AG08395 (cell line): ENCODE results near the gene JAKMIP1.
"Not testable (repeated sequence)": the region's sequence is repeated elsewhere in the genome, so short reads cannot be mapped to it uniquely, and the experiment has no call there.

Source experiments
- DNase-seq: peaks from one replicate; pipeline ENCODE4 v3.0.0; 2012; ENCODE audit warnings: mixed read lengths, low spot score

The JAKMIP1 gene

DNA sequence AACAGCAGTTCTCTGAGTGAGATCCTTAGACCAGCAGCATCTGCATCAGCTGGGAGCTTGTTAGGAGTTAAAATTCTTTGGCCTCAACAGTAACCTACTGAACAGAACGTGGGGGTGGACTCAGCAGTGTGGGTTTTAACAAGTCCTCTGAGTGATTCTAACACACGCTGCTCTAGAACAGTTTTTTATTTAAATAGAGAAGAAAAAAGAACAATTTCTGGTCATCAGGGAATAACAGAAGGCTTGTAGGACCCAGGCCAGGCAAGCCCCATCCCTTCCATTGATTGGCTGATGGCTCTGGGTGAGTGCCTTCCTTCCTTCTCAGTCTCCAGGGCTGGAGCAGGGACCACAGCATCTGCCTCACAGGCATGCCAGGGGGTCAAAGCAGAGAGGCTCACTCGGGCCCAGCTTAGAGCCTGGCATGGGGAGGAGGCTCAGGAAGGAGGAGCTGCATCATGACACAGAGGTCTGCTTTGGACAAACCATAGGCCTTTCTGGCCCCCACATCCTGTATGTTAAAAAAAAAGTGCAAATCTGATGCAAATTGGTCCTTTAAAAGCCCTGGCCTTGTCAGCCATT, 56.7 kb downstream of the JAKMIP1 start:
- no peak for DNase-seq

DNA sequence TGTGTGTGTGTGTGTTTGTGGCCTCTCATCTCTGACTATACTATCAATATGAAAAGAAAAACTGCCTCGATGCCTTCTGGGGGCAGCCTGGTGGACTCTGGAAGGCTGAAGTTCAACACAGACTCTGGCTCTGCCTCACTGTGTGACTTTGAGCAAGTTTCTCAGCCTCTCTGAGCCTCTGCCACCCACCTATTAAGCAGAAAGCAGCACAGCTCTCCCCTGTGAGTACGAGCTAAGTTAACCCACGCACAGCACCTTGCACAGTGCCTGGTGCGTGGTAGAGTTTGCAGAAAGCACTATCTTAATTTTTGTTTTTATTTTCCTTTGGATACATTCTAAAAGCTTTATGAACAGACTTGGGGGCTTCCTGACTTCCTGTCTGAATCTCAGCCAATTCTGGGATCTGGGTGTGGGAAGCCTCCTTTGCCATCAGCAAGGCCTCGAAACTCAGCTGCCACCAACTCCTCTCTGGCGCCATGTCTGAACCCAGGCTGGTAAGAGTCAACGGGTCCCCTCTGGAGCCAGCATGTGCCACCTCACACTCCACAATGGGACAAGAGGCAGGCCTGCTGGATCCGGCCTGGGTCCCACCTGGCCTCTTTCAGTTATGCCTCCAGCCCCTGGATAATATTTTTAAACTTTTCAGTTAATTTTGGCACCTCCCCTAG, 57.3 kb downstream of the JAKMIP1 start:
- DNase-seq, result no peak

DNA sequence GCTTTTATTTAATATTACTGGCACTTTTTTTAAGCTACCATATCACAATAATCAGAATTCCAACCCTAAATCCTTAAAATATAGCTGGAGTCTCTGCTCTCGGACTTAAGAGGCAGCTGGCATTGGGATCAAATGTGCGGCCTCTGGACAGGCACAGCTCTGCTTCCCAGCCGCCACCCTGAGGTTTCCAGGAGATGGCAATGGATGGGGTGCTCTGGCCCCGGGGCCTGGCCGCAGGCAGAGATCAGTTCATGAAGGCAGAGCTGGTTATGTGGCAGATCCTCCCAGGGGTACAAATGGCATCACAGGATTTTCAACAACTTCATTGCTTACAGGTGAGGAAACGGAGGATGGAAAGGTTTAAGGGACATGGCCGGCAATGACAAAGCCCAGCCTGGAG, 57.8 kb downstream of the JAKMIP1 start:
- DNase-seq, result no peak

DNA sequence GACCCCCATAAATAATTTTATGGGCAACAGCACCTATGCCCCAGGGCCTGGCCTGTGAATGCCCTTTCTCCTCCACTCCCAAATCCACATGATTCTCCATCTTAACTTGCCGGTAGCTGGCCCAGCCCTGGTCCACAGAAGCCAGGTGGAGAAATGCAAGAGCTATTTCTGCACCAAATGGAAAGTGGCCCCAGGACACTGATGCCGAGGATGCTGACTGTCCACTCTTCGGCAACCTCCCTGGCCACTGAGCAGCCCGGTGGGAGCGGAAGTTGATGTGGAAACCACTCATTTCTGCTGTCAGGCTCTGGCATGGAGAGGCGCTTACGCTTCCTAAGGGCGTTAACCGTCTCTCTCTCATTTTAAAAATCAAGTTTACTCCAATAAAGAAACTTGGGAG, 58.8 kb downstream of the JAKMIP1 start:
- no peak for DNase-seq

DNA sequence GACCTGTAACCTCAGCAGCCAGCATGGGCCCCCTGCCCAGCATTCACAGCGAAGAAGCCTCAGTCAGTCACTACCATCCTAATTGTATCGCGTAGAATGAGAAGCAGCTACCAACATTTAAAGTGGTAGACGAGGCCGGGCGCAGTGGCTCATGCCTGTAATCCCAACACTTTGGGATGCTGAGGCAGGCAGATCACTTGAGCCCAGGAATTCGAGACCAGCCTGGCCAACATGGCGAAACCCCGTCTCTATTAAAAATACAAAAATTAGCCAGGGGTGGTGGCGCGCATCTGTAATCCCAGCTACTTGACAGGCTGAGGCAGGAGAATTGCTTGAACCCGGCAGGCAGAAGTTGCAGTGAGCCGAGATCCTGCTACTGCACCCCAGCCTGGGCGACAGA, 59.3 kb downstream of the JAKMIP1 start:
- DNase-seq, result not testable (repeated sequence)

DNA sequence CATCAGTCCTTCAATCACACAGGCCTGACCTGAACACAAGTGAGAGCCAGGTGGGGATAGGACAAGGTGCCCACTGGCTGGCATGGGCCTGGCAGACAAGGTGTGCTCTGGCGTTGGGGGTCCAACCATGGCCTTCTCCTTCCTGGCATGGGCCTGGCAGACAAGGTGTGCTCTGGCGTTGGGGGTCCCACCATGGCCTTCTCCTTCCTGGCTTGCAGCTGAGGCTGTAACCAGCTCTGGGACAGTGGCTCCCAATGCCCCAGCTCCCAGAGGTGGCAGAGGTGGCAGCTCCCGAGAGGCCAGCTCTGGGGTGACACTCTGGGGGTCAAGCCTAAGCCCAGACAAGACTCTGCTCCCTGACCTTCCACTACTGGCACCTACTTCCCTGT, 62.6 kb downstream of the JAKMIP1 start:
- DNase-seq, result no peak

DNA sequence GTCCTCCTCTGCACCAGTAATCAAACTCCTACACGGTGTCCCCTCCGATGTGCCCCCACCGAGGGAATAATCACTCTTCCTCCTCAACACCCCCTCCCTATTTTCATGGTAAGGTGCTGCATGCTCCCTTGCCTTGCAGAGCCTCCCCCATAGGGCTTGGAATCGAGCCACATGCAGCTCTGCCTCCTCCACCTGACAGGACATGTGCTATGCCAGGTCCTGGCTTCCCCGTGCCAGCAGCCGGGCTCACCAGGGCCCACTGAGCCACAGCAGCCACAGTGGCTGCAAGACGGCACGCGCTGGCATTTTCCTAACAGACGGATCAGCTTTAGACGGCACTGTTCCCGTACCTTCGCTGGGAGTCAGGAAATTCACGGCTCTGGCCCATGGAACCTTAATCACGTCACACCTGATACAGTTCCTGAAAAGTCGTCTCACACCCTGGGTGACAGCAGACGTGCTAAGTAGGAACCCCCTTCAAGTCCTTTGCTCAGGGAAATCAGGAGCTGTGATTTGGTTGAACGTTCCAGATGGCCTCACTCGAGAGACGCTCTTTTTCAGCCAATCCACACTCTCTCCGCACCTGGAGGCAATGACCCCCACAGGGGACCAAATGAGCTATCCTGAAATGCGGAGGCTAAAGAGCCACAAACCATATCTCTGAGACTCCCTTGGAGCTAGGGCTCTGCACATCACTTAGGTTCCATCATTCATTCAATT, 63.2 kb downstream of the JAKMIP1 start:
- no peak for DNase-seq

DNA sequence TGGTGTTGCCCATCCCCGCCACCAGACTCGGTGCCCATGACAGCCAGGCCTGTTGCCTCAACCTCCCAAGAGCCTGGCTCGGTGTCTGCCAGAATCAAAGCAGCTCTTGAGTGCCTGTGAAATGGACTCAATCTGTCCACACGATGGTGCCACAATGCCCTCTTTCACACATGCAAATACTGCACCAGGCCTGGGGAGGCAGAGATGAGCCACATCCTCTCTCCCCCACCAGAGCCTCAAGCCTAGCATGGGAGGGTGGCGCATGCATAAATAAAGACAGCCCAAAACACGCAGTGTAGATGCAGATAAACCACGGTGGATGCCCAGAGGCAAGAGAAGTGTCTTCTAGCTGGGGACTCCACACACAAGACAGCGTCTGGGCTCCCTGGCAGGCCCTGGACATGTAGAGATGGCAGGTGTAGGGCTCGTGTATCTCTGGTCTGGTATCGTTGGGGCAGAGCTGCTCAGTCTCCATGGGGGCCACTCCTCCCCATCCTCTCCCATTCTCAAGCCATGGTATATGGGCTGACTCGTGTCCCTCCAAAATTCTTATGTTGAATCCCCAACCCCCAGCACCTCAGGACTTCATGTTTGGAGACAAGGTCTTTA, 65.6 kb downstream of the JAKMIP1 start:
- no peak for DNase-seq

DNA sequence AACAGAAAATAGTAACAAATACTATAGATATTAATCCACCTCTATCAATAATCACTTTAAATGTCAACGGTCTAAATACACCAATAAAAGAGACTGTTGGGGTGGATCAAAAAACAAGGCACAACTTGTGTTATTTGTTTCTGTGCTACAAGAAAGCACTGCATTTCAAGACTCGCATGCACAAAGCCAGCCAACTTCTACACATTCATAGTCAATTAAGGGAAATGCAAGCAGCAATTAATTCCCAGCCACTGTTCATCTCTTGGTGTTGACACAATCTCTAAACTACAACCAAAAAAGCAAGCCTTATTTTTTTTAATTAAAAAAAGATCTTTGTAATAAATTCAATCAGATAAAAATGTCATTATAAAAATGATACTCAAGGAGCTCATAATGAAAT, 67.6 kb downstream of the JAKMIP1 start:
- no peak for DNase-seq

DNA sequence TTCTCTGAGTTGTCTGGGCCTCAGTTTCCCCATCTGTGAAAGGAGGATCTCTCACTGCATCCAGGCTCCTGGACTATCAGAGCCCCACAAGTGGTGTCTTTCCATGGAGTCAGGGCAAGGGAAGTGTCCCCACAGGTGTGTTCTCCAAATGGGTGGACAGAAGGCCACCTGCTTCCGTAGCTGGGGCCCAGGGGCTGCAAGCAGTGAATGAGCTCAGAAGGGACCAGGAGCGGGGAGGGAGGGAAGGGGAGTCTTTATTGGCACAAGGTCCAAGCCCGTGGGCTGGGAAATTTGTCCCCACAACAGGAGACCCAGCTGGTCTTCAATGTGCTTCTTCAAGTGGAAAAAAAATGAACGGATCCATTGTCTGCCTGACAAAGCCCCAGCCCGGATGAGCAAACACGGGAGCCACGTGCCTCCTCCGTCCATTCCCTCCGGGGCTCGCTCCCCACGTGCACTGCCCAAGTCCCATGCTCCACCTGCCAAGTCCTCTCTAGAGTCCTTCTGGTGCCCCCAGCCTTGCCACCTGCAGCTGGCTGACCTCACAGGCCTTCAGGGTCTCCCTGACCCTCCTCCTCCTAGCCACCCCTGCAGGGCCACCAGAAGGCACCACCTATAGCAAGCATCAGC, 72.0 kb downstream of the JAKMIP1 start:
- no peak for DNase-seq

DNA sequence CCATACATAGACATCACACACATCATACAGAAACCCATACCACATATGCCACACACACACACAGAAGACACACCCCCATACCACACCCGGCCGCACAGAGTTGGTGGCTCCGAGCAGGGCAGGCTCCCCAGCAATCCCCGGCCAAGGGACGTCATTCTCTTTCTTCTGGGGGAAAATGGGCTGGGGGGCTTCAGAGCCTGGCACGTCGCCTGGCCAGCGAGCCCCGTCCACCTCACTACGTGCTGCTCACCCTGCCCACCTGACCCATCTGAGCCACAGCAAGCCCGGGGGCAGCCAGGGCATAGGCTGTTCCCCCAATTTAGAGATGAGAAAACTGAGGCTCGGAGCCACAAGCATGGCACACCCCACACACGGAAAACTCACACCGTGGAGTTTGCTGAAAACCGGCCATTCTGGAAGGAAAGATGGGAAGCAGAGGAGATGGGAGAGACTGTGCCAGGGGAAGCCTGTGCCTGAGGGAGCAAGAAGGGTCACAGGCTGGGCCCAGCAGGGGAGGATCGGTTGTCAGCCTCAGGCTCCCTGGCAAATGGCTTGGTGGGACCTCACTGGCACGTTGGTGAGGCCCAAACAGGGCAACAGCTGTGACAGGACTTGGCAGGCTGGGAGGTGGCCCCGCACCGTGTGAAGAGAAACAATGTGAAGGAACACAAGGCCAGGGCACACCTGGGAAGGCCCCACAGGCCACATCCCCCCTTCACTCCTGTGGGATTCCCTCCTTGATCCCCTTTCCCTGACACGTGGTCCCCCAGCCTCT, 73.2 kb downstream of the JAKMIP1 start:
- DNase-seq, result no peak

DNA sequence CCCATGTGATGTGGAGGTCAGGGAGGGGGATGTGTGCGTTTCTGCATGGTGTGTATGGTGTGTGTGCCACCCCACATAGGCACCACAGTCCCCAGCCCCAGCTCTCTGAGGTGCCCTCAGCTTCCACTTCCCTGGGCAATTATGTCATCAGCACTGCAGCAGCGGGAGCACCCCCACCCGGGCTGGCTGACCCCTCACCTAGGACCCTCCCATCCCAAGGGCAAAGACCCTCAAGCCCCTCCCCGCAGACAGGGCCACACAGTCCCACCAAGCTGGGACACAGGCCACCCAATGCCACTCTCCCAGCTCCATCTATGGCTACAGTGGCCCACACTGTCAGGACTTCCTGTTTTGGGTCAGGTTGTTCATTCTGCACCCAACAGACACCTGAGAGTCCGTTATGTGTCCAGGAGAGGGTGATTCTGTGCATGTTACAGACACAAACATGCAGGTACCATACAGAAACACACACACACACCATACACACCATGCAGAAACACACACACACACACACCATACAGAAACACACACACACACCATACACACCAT, 75.2 kb downstream of the JAKMIP1 start:
- no peak for DNase-seq

DNA sequence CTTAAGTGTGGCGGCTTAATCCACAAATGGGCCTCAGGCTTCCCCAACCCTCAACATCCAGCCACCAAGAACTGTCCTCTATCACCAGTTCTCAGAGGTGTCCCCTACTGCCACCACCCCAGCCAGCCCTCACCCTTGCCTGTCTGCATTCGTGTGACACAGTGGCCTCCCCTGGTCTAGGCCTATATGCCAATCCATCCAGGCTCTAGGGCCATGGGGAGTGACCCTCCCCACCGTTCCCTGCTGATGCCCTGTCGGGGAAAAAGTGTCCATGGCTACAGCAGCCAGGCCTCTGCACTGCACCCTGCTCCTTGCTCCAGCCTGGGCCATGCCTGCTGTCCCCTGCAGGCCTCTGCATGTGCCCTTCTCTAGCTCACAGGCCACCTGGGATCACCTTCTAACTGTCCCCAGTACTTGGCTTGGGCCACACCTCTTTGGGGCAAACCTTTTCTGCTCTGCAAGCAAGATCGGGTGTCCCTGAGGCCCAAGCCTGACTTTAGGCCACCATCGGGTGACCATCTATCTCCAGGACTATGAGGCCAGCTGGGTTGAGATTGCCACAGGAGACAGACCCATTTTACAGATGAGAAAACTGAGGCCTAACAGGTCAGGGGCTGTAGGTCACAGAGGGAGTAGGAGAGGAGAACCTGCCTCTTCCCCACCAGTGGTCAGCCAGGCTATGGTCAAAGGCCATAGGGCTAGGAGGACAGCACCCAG, 75.8 kb downstream of the JAKMIP1 start:
- DNase-seq, result no peak

DNA sequence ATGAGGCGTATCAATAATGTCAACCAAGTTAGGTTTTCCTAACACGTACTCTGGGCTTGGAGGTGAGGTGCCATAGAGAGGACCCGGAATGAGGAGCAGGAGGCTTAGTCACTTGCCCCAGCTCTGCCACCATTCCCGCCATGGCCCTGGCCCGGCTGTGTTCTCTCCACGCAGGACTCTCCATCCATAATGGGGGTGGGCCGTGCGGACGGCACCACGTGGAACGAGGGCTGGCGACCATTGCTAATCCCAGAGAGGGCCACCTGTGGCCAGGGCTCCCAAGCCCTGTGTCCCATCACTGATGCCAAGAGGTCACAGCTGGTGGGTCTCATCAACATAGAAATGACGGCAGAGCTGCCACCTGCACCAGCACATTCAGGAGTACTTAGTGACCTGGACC, 76.4 kb downstream of the JAKMIP1 start:
- no peak for DNase-seq

DNA sequence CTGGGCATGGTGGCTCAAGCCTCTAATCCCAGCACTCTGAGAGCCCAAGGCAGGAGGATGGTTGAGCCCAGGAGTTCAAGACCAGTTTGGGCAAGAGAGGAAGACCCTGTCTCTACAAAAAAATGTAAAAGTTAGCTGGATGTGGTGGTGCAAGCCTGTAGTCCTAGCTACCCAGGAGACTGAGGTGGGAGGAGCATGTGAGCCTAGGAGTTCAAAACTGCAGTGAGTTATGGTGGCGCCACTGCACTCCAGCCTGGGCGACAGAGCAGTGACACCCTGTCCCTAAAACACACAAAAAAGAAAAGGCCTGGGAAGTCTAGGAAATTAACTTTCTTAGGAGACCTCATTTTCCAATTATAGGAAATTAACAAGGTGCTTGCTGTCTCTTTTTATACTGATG, 76.8 kb downstream of the JAKMIP1 start:
- DNase-seq, result no peak

DNA sequence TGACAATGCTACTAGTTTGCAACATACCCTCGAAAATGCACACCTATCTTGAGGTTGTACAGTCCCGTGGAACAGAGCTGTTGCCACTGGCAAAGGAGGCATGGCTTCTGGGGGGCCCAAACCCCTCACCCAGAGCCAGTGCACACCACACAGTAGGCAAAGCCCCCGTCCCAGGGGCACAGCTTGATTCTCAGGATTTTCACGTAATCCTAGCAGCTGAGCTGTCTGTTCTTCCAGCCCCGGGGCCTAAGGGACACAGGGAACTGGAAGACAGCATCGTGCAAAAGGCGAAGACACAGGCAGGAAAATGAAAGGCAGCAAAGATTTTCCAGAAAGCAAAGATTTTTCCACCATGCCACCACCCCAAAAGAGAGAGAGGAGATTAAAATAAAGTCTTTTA, 77.2 kb downstream of the JAKMIP1 start:
- DNase-seq, result no peak

DNA sequence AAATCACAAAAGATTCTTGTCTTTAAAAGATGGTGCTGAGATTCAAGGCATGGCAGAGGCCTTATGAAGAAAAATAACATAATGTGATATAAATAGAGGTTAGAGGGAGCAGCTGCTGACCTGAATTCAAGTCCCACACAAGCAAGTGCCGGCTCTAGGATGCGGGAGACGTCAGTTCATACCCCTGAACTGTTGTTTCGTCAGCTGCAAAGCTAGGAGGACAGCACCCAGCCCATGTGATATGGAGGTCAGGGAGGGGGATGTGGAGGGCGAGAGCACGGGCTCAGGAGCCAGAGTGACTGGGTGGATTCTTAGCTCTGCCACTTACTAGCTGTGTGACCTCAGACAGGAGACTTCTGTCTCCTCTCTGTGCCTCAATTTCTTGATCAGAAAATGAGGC, 77.9 kb downstream of the JAKMIP1 start:
- DNase-seq, result no peak

DNA sequence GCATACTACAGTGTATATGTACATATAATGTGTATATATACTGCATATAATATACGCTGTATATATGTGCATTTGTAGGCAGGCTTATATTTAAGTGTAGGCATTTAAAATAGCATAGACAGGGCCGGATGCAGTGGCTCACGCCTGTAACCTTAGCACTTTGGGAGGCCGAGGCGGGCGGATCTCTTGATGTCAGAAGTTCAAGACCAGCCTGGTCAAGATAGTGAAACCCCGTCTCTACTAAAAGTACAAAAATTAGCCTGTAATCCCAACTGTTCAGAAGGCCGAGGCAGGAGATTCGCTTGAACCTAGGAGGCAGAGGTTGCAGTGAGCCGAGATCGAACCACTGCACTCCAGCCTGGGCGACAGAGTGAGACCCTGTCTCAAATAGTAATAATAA, 78.4 kb downstream of the JAKMIP1 start:
- DNase-seq, result no peak

DNA sequence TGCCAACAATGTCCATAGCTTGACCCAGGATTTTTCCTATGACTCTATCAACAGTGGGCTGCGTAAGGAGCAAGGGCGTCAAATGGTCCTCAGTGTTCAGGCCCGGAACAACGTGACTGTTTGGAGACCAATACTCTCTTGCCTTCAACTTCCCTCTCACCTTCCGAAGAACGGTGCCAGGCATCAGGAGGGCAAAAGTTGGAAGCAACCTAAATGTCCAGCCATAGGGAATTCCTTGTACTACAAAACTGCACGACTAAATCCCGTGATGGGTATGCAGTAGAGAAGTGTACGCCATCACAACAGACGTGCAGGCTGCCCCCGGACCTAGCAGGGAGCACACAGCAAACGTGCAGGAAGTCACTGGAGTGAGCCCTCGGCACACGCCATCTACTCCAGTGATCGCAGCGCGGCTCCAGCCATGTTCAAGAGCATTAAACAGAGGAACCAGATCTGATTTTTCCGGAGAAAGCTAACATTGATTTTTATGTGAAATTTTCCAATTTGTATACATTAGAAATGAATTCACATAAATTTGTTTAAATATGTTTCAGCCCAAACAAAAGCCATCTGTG, 79.0 kb downstream of the JAKMIP1 start:
- DNase-seq, result no peak

DNA sequence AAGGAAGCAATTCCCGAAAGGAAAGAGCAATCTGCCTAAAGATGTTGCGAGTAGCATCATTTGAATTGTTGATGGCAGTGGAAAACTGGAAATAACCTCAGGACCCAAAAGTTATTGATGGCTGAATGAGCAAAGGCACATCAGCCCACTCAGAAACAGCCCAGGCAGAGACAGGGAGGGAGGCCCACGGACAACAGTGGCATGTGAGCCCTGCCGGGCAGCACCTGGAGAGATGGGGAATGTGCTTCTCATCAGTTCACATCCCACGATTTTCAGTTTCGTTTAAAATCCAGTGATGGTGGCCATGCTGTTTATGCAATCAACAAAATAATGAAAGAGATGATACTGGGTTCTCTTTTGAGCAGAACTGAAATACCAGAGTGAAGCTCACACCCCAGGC, 80.0 kb downstream of the JAKMIP1 start:
- DNase-seq, result no peak
